Peyer's patch (tissue), 4 donors: ENCODE results near the gene ITPR1. TPM values are rescaled to one million over a fixed set of nuclear protein-coding genes. Genes with fewer than 3 reads are reported as not detected.

Source experiments
- DNase-seq, 3 donors: peaks; one replicate each; pipeline ENCODE4 v3.0.0-alpha.2; 2017 to 2019
- H3K27ac ChIP-seq, 4 donors: fragments of 200-600 bp; sonication (generic); one replicate each; pipeline ENCODE4 v1.5.1; 2016 to 2019
- H3K27me3 ChIP-seq, 2 donors: fragments of 200-600 bp; sonication (generic); one replicate each; pipeline ENCODE4 v1.5.1; 2019
- H3K36me3 ChIP-seq, 3 donors: fragments of 200-600 bp; sonication (generic); one replicate each; pipeline ENCODE4 v1.5.1; 2016 to 2019
- H3K4me1 ChIP-seq, 4 donors: fragments of 200-600 bp; sonication (generic); one replicate each; pipeline ENCODE4 v1.5.1; 2016 to 2019
- H3K4me3 ChIP-seq, 4 donors: fragments of 200-600 bp; sonication (generic); 1 replicate in 3 of 4; 2 replicates in 1 of 4; pipeline ENCODE4 v1.5.1; 2016 to 2019; ENCODE audit warnings: mild to moderate bottlenecking in 1 of 4
- H3K9me3 ChIP-seq, 4 donors: fragments of 200-600 bp; sonication (generic); one replicate each; pipeline ENCODE4 v1.5.1; 2016 to 2019; ENCODE audit warnings: mild to moderate bottlenecking in 1 of 4
- POLR2A ChIP-seq, 2 donors: fragments of 450-650 bp; IDR thresholded peaks; one replicate each; pipeline ENCODE4 v1.5.1; 2017; ENCODE audit warnings: antibody characterized with exemption in 2 of 2, mild to moderate bottlenecking in 2 of 2, moderate library complexity in 2 of 2
- total RNA-seq, 4 donors: library from RNA; depleted of rRNA; stranded (reverse); fragments of >200 nt; gene quantifications; one replicate each; pipeline ENCODE4 v1.1.0, GENCODE V29; 2016
- TF ChIP-seq, protein P1 (sequence below), 6 experiments: fragments of 450-650 bp in 4 of 6; fragments of 200-600 bp in 2 of 6; sonication (generic) in 1 of 6; IDR thresholded peaks; one replicate each; pipeline ENCODE4 v1.5.1; 2017 to 2019; ENCODE audit warnings: antibody characterized with exemption in 6 of 6, mild to moderate bottlenecking in 3 of 6, moderate library complexity in 1 of 6

Gene ITPR1
- total RNA-seq, 4 donors from 2014 or later = 13.3 to 142 (median 22.7) TPM

DNA sequence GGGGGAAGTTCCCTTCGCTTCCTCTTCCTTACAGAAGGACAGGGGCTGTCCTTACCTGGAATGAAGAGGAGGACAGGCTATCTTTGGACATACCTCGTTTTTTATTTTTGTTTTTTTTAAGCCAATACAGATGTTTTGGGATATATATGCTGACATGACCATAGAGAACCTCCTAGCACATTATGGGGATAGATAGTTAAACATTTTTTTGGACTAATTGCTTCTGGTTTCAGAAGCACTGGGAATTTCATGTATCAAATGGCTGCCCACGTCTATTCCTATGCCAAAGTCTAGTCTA, 247.9 kb downstream of the ITPR1 start:
- Histone ChIP-seq H3K9me3 (no peaks in the 10 kb centered on the region), H3K27ac (peak overlapping the region; percentile 25 to 77 (median 60)), H3K27me3 (no peaks in the 10 kb centered on the region), H3K4me3 (no peak overlapping the region), H3K36me3 (no peaks in the 10 kb centered on the region), H3K4me1 (peaks cover 0 to 24% (median 5%) of the 10 kb centered on the region in 4 donors)
- TF ChIP-seq POLR2A (IDR thresholded peaks at IDR 0.05) = no peak
- TF ChIP-seq, protein P1, sequence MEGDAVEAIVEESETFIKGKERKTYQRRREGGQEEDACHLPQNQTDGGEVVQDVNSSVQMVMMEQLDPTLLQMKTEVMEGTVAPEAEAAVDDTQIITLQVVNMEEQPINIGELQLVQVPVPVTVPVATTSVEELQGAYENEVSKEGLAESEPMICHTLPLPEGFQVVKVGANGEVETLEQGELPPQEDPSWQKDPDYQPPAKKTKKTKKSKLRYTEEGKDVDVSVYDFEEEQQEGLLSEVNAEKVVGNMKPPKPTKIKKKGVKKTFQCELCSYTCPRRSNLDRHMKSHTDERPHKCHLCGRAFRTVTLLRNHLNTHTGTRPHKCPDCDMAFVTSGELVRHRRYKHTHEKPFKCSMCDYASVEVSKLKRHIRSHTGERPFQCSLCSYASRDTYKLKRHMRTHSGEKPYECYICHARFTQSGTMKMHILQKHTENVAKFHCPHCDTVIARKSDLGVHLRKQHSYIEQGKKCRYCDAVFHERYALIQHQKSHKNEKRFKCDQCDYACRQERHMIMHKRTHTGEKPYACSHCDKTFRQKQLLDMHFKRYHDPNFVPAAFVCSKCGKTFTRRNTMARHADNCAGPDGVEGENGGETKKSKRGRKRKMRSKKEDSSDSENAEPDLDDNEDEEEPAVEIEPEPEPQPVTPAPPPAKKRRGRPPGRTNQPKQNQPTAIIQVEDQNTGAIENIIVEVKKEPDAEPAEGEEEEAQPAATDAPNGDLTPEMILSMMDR (IDR thresholded peaks at IDR 0.05) = no peak
- no peak for DNase-seq

- H3K36me3 ChIP-seq = no peaks in the 10 kb centered on the region
- H3K9me3 ChIP-seq = no peaks in the 10 kb centered on the region
- TF ChIP-seq POLR2A (IDR thresholded peaks at IDR 0.05) = peak in 1 of 2 donors; percentile 24
- TF ChIP-seq, protein P1 (IDR thresholded peaks at IDR 0.05) = no peak
- peak overlapping the region; percentile 47 to 77 (median 63) for H3K27ac ChIP-seq
- no peaks in the 10 kb centered on the region for H3K27me3 ChIP-seq
- peaks cover 0 to 24% (median 5%) of the 10 kb centered on the region in 4 donors for H3K4me1 ChIP-seq
- H3K4me3 ChIP-seq = no peak overlapping the region
- peak in 1 of 3 donors; percentile 70 for DNase-seq
These were observed 248.5 kb downstream of the ITPR1 start for GRCh38 chr3:4741404-4742307.

DNA sequence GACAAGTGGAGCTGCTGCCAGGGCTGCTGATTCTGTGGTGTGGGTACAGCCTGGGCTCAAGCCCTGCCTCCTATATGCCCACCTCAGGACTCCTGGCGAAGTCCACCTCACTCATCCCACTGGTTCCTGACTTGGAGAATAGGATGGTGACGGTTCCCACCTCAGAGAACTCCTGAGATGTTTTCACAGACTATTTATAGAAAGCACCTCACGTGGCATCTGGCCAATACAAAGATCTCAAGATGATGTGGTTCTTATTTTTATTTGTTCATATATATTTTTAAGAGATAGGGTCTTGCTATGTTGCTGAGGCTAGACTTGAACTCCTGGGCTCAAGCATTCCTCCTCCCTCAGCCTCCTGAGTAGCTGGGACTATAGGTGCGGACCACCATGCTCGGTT, 249.2 kb downstream of the ITPR1 start:
- H3K36me3 ChIP-seq = no peaks in the 10 kb centered on the region
- peaks cover 0 to 24% (median 5%) of the 10 kb centered on the region in 4 donors for H3K4me1 ChIP-seq
- no peaks in the 10 kb centered on the region for H3K27me3 ChIP-seq
- no peak overlapping the region for H3K4me3 ChIP-seq
- no peak for TF ChIP-seq POLR2A (IDR thresholded peaks at IDR 0.05)
- TF ChIP-seq, protein P1 (IDR thresholded peaks at IDR 0.05) = no peak
- DNase-seq = no peak
- peak overlapping the region in 3 of 4 donors; percentile 47 to 77 (median 74) for H3K27ac ChIP-seq
- no peaks in the 10 kb centered on the region for H3K9me3 ChIP-seq

DNA sequence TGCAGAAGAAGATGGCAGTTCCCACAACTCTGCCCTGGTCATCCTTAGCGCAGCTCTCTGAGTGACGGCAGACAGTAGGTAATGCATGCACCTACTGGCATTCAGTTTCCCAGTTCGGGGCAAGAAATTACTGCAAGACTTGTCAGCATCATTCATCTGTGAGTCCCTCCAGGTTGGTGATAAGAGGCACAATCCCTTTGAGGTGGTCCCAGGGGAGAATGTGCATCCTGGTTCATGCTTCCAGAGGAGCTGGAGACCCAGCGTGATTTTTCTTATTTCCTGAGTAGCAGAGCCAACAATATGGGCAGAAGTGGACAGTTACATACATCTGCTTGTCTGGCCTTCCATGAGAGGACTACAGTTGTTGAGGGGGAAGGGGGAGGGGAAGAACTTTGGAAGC, 250.2 kb downstream of the ITPR1 start:
- Histone ChIP-seq H3K4me3 (no peak overlapping the region), H3K27ac (no peak overlapping the region), H3K9me3 (no peaks in the 10 kb centered on the region), H3K27me3 (no peaks in the 10 kb centered on the region), H3K4me1 (peaks cover 0 to 24% (median 5%) of the 10 kb centered on the region in 4 donors), H3K36me3 (no peaks in the 10 kb centered on the region)
- TF ChIP-seq, protein P1 (IDR thresholded peaks at IDR 0.05) = no peak
- no peak for TF ChIP-seq POLR2A (IDR thresholded peaks at IDR 0.05)
- DNase-seq = no peak

- H3K27ac ChIP-seq = no peak overlapping the region
- no peaks in the 10 kb centered on the region for H3K27me3 ChIP-seq
- H3K36me3 ChIP-seq = no peaks in the 10 kb centered on the region
- peaks cover 0 to 24% (median 5%) of the 10 kb centered on the region in 4 donors for H3K4me1 ChIP-seq
- H3K9me3 ChIP-seq = no peaks in the 10 kb centered on the region
- no peak overlapping the region for H3K4me3 ChIP-seq
- DNase-seq = no peak
- no peak for TF ChIP-seq POLR2A (IDR thresholded peaks at IDR 0.05)
These were observed 251.5 kb downstream of the ITPR1 start for GRCh38 chr3:4744405-4745234.

DNA sequence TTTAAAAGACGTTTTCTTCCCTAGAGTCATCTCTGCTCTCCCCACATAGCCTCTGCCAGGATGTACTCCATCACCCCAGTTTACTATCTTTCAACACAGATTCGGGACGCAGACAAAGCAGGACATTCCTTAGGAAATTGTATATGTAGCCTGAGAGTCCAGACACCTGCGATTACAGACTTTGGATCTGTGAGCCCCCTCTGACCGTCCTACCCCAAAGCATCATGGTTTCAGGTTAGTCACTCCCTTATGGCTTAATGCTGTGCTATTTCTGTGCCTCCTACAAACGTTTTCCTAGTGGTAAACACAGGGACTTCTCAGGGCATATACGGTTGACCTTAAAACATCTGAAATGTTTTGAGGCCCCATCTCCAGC, 252.1 kb downstream of the ITPR1 start:
- DNase-seq = no peak
- Histone ChIP-seq H3K36me3 (no peaks in the 10 kb centered on the region), H3K4me3 (no peak overlapping the region), H3K27me3 (no peaks in the 10 kb centered on the region), H3K4me1 (peaks cover 0 to 23% (median 5%) of the 10 kb centered on the region in 4 donors), H3K27ac (no peak overlapping the region), H3K9me3 (no peaks in the 10 kb centered on the region)
- TF ChIP-seq, protein P1 (IDR thresholded peaks at IDR 0.05) = no peak
- no peak for TF ChIP-seq POLR2A (IDR thresholded peaks at IDR 0.05)
